MM.1S (cell line): ENCODE data around the gene NAGLU.
"Not testable (repeated sequence)": the region's sequence is repeated elsewhere in the genome, so short reads cannot be mapped to it uniquely, and the experiment has no call there.

ENCODE experiments used
- DNase-seq: peaks from one replicate; pipeline ENCODE4 v3.0.0-alpha.2; 2015
- H2AFZ ChIP-seq: fragments of 300-600 bp; sonication (generic); 2 replicates; pipeline ENCODE4 v1.6.0; 2016; ENCODE audit warnings: antibody characterized with exemption, low read length
- H3F3A ChIP-seq: fragments of 300-600 bp; sonication (generic); 2 replicates; pipeline ENCODE4 v1.6.1; 2016; ENCODE audit warnings: mild to moderate bottlenecking, antibody characterized with exemption, low read length, moderate library complexity, mixed read lengths; ENCODE audit not compliant: insufficient read depth
- H3K27ac ChIP-seq: fragments of 300-600 bp; sonication (generic); 2 replicates; pipeline ENCODE4 v1.5.1; 2016; ENCODE audit warnings: mild to moderate bottlenecking, low read length
- H3K27me3 ChIP-seq: fragments of 300-600 bp; sonication (generic); replicated peaks from 2 replicates; pipeline ENCODE4 v1.6.0; 2016; ENCODE audit warnings: low read length; ENCODE audit not compliant: insufficient read depth
- H3K36me3 ChIP-seq: fragments of 300-600 bp; sonication (generic); replicated peaks from 2 replicates; pipeline ENCODE4 v1.6.1; 2016; ENCODE audit warnings: mild to moderate bottlenecking, low read length, mixed read lengths; ENCODE audit not compliant: insufficient read depth
- H3K4me1 ChIP-seq: fragments of 300-600 bp; sonication (generic); 2 replicates; pipeline ENCODE4 v1.6.1; 2016; ENCODE audit warnings: low read length, mixed read lengths
- H3K4me2 ChIP-seq: fragments of 300-600 bp; sonication (generic); 2 replicates; pipeline ENCODE4 v1.6.0; 2016; ENCODE audit warnings: low read depth, low read length
- H3K4me3 ChIP-seq: fragments of 300-600 bp; sonication (generic); 2 replicates; pipeline ENCODE4 v1.5.1; 2016; ENCODE audit warnings: low read length, mixed read lengths
- H3K79me2 ChIP-seq: fragments of 300-600 bp; sonication (generic); 2 replicates; pipeline ENCODE4 v1.6.1; 2016; ENCODE audit warnings: mixed run types, low read length, mixed read lengths
- H3K9ac ChIP-seq: fragments of 300-600 bp; sonication (generic); 2 replicates; pipeline ENCODE4 v1.6.1; 2016; ENCODE audit warnings: low read length, mixed read lengths
- H3K9me2 ChIP-seq: fragments of 300-600 bp; sonication (generic); replicated peaks from 2 replicates; pipeline ENCODE4 v1.6.1; 2016; ENCODE audit warnings: mild to moderate bottlenecking, low read length, mixed read lengths; ENCODE audit not compliant: insufficient read depth
- H3K9me3 ChIP-seq: fragments of 300-600 bp; sonication (generic); replicated peaks from 2 replicates; pipeline ENCODE4 v1.6.1; 2016; ENCODE audit warnings: mild to moderate bottlenecking, low read length, mixed read lengths; ENCODE audit not compliant: insufficient read depth
- H4K20me1 ChIP-seq: fragments of 300-600 bp; sonication (generic); 2 replicates; pipeline ENCODE4 v1.6.1; 2016; ENCODE audit warnings: mild to moderate bottlenecking, low read length, moderate library complexity, mixed read lengths; ENCODE audit not compliant: insufficient read depth
- EZH2 ChIP-seq: fragments of 300-600 bp; sonication (generic); optimal IDR thresholded peaks from 2 replicates; pipeline ENCODE3; 2017; ENCODE audit warnings: low read depth, mild to moderate bottlenecking, antibody characterized with exemption, low read length, mixed read lengths
- EZH2phosphoT487 ChIP-seq: fragments of 300-600 bp; sonication (generic); IDR thresholded peaks from 2 replicates; pipeline ENCODE4 v1.6.1; 2018; ENCODE audit warnings: antibody characterized with exemption, low read length
- TF ChIP-seq, protein P1 (sequence below): fragments of 300-600 bp; sonication (generic); IDR thresholded peaks from 2 replicates; pipeline ENCODE4 v1.5.1; 2016; ENCODE audit warnings: antibody characterized with exemption, low read length, mixed read lengths

Gene NAGLU

DNA sequence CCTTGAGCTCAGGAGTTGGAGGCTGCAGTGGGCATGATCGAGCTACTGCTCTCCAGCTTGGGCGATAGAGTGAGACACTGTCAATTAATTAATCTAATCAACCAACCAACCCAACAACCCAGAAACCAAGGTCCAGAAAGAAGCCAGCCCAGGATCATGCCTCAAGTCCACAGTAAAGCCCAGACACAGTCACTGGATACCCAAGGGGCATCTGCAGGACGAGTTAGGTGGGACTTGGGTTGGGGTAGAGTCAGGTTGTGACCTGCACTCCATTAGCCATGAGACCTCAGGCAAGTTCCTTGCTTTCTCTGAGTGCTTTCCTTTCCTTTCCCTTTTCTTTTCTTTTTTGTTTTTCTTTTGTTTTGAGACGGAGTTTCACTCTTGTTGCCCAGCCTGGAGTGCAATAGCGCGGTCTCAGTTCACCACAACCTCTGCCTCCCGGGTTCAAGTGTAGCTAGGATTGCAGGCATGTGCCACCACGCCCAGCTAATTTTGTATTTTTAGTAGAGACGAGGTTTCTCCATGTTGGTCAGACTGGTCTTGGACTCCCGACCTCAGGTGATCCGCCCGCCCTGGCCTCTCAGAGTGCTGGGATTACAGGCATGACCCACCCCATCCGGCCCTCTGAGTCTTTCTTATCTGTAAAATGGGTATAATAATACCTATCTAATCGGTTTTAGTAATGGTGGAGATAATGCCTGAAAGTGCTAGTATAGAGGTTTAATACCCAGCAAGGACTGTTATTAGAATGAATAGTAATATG lies 13.1 kb downstream of the NAGLU start:
- H4K20me1 ChIP-seq, result no peaks in the 10 kb centered on the region
- no peaks in the 10 kb centered on the region for H3K36me3 ChIP-seq
- H3K9me2 ChIP-seq, result no peaks in the 10 kb centered on the region
- peak overlapping the region; percentile 76; the same call in 1 of the 2 replicates for H3K4me2 ChIP-seq
- DNase-seq, result no peak
- H3K4me1 ChIP-seq, result 0 out of 2 replicates have a peak, but pooled peaks cover 4% of the 10 kb centered on the region
- TF ChIP-seq EZH2phosphoT487 (no peak), EZH2 (no peak)
- TF ChIP-seq, protein P1, sequence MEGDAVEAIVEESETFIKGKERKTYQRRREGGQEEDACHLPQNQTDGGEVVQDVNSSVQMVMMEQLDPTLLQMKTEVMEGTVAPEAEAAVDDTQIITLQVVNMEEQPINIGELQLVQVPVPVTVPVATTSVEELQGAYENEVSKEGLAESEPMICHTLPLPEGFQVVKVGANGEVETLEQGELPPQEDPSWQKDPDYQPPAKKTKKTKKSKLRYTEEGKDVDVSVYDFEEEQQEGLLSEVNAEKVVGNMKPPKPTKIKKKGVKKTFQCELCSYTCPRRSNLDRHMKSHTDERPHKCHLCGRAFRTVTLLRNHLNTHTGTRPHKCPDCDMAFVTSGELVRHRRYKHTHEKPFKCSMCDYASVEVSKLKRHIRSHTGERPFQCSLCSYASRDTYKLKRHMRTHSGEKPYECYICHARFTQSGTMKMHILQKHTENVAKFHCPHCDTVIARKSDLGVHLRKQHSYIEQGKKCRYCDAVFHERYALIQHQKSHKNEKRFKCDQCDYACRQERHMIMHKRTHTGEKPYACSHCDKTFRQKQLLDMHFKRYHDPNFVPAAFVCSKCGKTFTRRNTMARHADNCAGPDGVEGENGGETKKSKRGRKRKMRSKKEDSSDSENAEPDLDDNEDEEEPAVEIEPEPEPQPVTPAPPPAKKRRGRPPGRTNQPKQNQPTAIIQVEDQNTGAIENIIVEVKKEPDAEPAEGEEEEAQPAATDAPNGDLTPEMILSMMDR, result no peak
- H2AFZ ChIP-seq, result no peak overlapping the region
- H3K9ac ChIP-seq, result no peak overlapping the region
- no peaks in the 10 kb centered on the region for H3K27me3 ChIP-seq
- no peak overlapping the region for H3K27ac ChIP-seq
- peaks cover 4% of the 10 kb centered on the region for H3K79me2 ChIP-seq
- H3K9me3 ChIP-seq, result no peaks in the 10 kb centered on the region
- H3F3A ChIP-seq, result no peaks in the 10 kb centered on the region
- H3K4me3 ChIP-seq, result peak overlapping the region; percentile 50; the same call in 1 of the 2 replicates

DNA sequence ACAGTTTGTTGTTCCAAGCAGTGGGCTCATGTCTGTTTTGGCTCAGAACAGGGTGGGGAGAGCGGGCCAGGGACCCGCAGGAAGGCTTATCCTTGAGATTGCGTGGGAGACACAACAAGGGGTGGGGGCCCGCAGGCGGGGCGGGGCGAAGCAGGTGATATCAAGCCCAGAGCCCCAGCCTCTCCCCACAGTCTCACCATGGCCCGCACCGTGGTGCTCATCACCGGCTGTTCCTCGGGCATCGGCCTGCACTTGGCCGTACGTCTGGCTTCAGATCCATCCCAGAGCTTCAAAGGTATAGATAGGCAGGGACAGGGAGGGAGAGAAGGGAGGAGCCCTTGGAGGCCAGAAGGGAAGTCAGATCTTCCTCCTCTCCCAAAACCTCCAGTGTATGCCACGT lies 16.7 kb downstream of the NAGLU start, which contains the start of gene HSD17B1:
Gene HSD17B1 (plus strand): TSS at position 188 of the 400 bp plus-strand sequence. CDS start 11 bp downstream, at position 199.
- not testable (repeated sequence) for H3F3A ChIP-seq, H3K4me1 ChIP-seq, H3K79me2 ChIP-seq, H3K27me3 ChIP-seq, H3K36me3 ChIP-seq, H3K9me3 ChIP-seq, H3K9me2 ChIP-seq, H3K9ac ChIP-seq, H2AFZ ChIP-seq, DNase-seq, H3K27ac ChIP-seq, H4K20me1 ChIP-seq, H3K4me3 ChIP-seq
- peak within 1 kb of the TSS; percentile 83; the same call in 1 of the 2 replicates for H3K4me2 ChIP-seq

DNA sequence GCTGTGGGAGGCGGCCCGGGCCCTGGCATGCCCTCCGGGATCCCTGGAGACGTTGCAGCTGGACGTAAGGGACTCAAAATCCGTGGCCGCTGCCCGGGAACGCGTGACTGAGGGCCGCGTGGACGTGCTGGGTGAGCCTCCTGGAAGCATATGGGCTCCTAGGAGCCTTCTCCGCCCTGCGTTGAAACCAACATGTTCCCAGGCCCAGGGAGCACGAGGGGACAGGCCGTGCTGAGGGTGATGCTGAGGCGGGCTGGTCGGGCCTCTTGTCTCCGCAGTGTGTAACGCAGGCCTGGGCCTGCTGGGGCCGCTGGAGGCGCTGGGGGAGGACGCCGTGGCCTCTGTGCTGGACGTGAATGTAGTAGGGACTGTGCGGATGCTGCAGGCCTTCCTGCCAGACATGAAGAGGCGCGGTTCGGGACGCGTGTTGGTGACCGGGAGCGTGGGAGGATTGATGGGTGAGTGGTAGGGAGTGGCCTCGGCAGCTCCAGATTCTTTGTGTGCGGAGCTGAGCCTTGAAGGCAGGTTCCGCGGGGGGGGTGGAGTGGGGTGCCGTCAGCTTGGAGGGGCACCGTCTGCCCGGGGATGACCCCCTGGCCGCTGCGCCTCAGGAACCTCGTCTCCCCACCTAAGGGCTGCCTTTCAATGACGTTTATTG lies 17.2 kb downstream of the NAGLU start:
- Histone ChIP-seq H3K79me2 (peaks cover 10% of the 10 kb centered on the region), H3K9me3 (no peaks in the 10 kb centered on the region), H3F3A (no peaks in the 10 kb centered on the region), H3K9ac (no peak overlapping the region), H3K9me2 (no peaks in the 10 kb centered on the region), H2AFZ (no peak overlapping the region), H3K36me3 (no peaks in the 10 kb centered on the region), H3K27me3 (no peaks in the 10 kb centered on the region), H3K4me1 (0 out of 2 replicates have a peak, but pooled peaks cover 4% of the 10 kb centered on the region), H3K27ac (no peak overlapping the region), H4K20me1 (no peaks in the 10 kb centered on the region), H3K4me2 (no peak overlapping the region), H3K4me3 (no peak overlapping the region)
- TF ChIP-seq, protein P1, result no peak
- TF ChIP-seq EZH2 (no peak), EZH2phosphoT487 (no peak)
- no peak for DNase-seq
